MM.1S (cell line): Measurements from ENCODE around the gene EIF3M.
"Not testable (repeated sequence)": the region's sequence is repeated elsewhere in the genome, so short reads cannot be mapped to it uniquely, and the experiment has no call there.

Experiments
- DNase-seq: peaks from one replicate; pipeline ENCODE4 v3.0.0-alpha.2; 2015
- H2AFZ ChIP-seq: fragments of 300-600 bp; sonication (generic); 2 replicates; pipeline ENCODE4 v1.6.0; 2016; ENCODE audit warnings: antibody characterized with exemption, low read length
- H3F3A ChIP-seq: fragments of 300-600 bp; sonication (generic); 2 replicates; pipeline ENCODE4 v1.6.1; 2016; ENCODE audit warnings: mild to moderate bottlenecking, antibody characterized with exemption, low read length, moderate library complexity, mixed read lengths; ENCODE audit not compliant: insufficient read depth
- H3K27ac ChIP-seq: fragments of 300-600 bp; sonication (generic); 2 replicates; pipeline ENCODE4 v1.5.1; 2016; ENCODE audit warnings: mild to moderate bottlenecking, low read length
- H3K27me3 ChIP-seq: fragments of 300-600 bp; sonication (generic); replicated peaks from 2 replicates; pipeline ENCODE4 v1.6.0; 2016; ENCODE audit warnings: low read length; ENCODE audit not compliant: insufficient read depth
- H3K36me3 ChIP-seq: fragments of 300-600 bp; sonication (generic); replicated peaks from 2 replicates; pipeline ENCODE4 v1.6.1; 2016; ENCODE audit warnings: mild to moderate bottlenecking, low read length, mixed read lengths; ENCODE audit not compliant: insufficient read depth
- H3K4me1 ChIP-seq: fragments of 300-600 bp; sonication (generic); 2 replicates; pipeline ENCODE4 v1.6.1; 2016; ENCODE audit warnings: low read length, mixed read lengths
- H3K4me2 ChIP-seq: fragments of 300-600 bp; sonication (generic); 2 replicates; pipeline ENCODE4 v1.6.0; 2016; ENCODE audit warnings: low read depth, low read length
- H3K4me3 ChIP-seq: fragments of 300-600 bp; sonication (generic); 2 replicates; pipeline ENCODE4 v1.5.1; 2016; ENCODE audit warnings: low read length, mixed read lengths
- H3K79me2 ChIP-seq: fragments of 300-600 bp; sonication (generic); 2 replicates; pipeline ENCODE4 v1.6.1; 2016; ENCODE audit warnings: mixed run types, low read length, mixed read lengths
- H3K9ac ChIP-seq: fragments of 300-600 bp; sonication (generic); 2 replicates; pipeline ENCODE4 v1.6.1; 2016; ENCODE audit warnings: low read length, mixed read lengths
- H3K9me2 ChIP-seq: fragments of 300-600 bp; sonication (generic); replicated peaks from 2 replicates; pipeline ENCODE4 v1.6.1; 2016; ENCODE audit warnings: mild to moderate bottlenecking, low read length, mixed read lengths; ENCODE audit not compliant: insufficient read depth
- H3K9me3 ChIP-seq: fragments of 300-600 bp; sonication (generic); replicated peaks from 2 replicates; pipeline ENCODE4 v1.6.1; 2016; ENCODE audit warnings: mild to moderate bottlenecking, low read length, mixed read lengths; ENCODE audit not compliant: insufficient read depth
- H4K20me1 ChIP-seq: fragments of 300-600 bp; sonication (generic); 2 replicates; pipeline ENCODE4 v1.6.1; 2016; ENCODE audit warnings: mild to moderate bottlenecking, low read length, moderate library complexity, mixed read lengths; ENCODE audit not compliant: insufficient read depth
- EZH2 ChIP-seq: fragments of 300-600 bp; sonication (generic); optimal IDR thresholded peaks from 2 replicates; pipeline ENCODE3; 2017; ENCODE audit warnings: low read depth, mild to moderate bottlenecking, antibody characterized with exemption, low read length, mixed read lengths
- EZH2phosphoT487 ChIP-seq: fragments of 300-600 bp; sonication (generic); IDR thresholded peaks from 2 replicates; pipeline ENCODE4 v1.6.1; 2018; ENCODE audit warnings: antibody characterized with exemption, low read length
- TF ChIP-seq, protein P1 (sequence below): fragments of 300-600 bp; sonication (generic); IDR thresholded peaks from 2 replicates; pipeline ENCODE4 v1.5.1; 2016; ENCODE audit warnings: antibody characterized with exemption, low read length, mixed read lengths

Gene EIF3M

DNA sequence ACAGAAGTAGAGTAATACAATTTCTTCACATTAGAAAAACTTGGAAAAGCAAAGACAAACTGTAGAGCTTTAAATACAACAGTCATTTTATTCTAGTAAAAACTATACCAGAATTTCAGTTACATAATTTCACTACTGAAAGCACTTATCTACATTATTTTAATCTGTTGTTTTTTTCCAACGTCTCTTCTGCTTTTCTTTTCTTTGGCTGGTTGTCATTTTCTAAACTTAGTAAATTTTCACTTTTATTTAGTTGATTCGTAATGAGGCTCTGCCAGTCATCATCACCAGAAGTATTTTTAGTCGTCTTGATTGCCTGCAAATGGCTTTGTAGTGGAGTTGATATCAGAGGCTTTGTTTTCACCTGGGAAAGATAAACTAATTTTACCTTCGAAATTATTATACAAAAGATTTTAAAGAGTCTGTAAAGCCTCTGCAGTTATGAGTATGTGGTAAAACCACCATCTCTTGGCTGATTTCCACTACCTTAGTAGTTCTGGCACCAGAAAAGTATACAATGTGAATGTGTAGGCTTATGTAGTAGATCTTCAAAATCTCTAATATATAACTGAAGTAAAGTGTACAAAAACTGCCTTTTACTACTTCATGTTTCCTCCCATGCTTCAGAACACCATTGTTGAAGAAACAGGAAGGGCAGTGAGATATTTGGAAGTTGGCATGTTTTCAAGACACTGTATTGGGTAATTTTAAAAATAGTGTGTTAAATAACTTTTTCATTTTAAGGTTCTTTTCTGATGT lies 19.2 kb downstream of the EIF3M start:
- Histone ChIP-seq H3K36me3 (peaks cover 9% of the 10 kb centered on the region; the same call in 1 of the 2 replicates), H3F3A (no peaks in the 10 kb centered on the region), H3K4me2 (no peak overlapping the region), H3K4me3 (no peak overlapping the region), H4K20me1 (no peaks in the 10 kb centered on the region), H3K27ac (no peak overlapping the region), H3K4me1 (no peaks in the 10 kb centered on the region), H3K79me2 (no peaks in the 10 kb centered on the region), H3K9me2 (no peaks in the 10 kb centered on the region), H2AFZ (no peak overlapping the region), H3K9me3 (no peaks in the 10 kb centered on the region), H3K9ac (no peak overlapping the region), H3K27me3 (no peaks in the 10 kb centered on the region)
- no peak for DNase-seq
- no peak for TF ChIP-seq EZH2phosphoT487

DNA sequence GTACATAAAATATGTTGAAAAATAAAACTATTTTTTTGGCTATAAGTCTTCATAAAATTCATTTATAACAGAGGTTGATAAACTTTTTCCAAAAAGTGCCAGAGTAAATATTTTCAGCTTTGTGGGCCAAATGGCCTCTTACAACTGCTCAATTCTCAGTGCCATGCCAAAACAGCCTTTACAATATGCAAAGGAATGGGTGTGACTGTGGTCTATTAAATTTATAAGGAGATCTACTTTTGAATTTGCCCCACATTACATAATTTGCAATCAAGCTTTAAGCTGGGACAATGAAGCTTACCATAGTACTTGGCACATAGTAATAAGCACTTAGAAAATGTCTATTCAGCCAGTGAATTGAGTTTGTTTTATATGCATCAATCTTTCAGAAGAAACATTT lies 22.6 kb downstream of the EIF3M start:
- no peak overlapping the region for H3K4me3 ChIP-seq
- H4K20me1 ChIP-seq: no peaks in the 10 kb centered on the region
- no peak overlapping the region for H3K4me2 ChIP-seq
- DNase-seq: no peak
- H3K9me3 ChIP-seq: no peaks in the 10 kb centered on the region
- H3K27me3 ChIP-seq: no peaks in the 10 kb centered on the region
- H3K9me2 ChIP-seq: no peaks in the 10 kb centered on the region
- no peak overlapping the region for H3K9ac ChIP-seq
- no peaks in the 10 kb centered on the region for H3K4me1 ChIP-seq
- no peak overlapping the region for H2AFZ ChIP-seq
- no peak overlapping the region for H3K27ac ChIP-seq
- no peaks in the 10 kb centered on the region for H3F3A ChIP-seq
- H3K36me3 ChIP-seq: peaks cover 5% of the 10 kb centered on the region; the same call in 1 of the 2 replicates
- TF ChIP-seq, protein P1, sequence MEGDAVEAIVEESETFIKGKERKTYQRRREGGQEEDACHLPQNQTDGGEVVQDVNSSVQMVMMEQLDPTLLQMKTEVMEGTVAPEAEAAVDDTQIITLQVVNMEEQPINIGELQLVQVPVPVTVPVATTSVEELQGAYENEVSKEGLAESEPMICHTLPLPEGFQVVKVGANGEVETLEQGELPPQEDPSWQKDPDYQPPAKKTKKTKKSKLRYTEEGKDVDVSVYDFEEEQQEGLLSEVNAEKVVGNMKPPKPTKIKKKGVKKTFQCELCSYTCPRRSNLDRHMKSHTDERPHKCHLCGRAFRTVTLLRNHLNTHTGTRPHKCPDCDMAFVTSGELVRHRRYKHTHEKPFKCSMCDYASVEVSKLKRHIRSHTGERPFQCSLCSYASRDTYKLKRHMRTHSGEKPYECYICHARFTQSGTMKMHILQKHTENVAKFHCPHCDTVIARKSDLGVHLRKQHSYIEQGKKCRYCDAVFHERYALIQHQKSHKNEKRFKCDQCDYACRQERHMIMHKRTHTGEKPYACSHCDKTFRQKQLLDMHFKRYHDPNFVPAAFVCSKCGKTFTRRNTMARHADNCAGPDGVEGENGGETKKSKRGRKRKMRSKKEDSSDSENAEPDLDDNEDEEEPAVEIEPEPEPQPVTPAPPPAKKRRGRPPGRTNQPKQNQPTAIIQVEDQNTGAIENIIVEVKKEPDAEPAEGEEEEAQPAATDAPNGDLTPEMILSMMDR: no peak
- TF ChIP-seq EZH2phosphoT487 (no peak), EZH2 (no peak)
- H3K79me2 ChIP-seq: no peaks in the 10 kb centered on the region

GRCh38 chr11:32608826-32609225 lies 25.2 kb downstream of the EIF3M start:
- not testable (repeated sequence) for H3K4me1 ChIP-seq, H3K9me3 ChIP-seq, H3F3A ChIP-seq, DNase-seq, H3K27ac ChIP-seq, H4K20me1 ChIP-seq, H2AFZ ChIP-seq, H3K4me2 ChIP-seq, H3K79me2 ChIP-seq, H3K36me3 ChIP-seq, H3K9ac ChIP-seq, H3K4me3 ChIP-seq, H3K9me2 ChIP-seq, H3K27me3 ChIP-seq

GRCh38 chr11:32610797-32611352 lies 27.2 kb downstream of the EIF3M start:
- H3K9me3 ChIP-seq: no peaks in the 10 kb centered on the region
- no peaks in the 10 kb centered on the region for H3K79me2 ChIP-seq
- TF ChIP-seq EZH2: no peak
- TF ChIP-seq, protein P1: no peak
- TF ChIP-seq EZH2phosphoT487: no peak
- no peaks in the 10 kb centered on the region for H3K4me1 ChIP-seq
- no peak overlapping the region for H3K9ac ChIP-seq
- H4K20me1 ChIP-seq: peaks cover 4% of the 10 kb centered on the region; the same call in 1 of the 2 replicates
- H3K4me2 ChIP-seq: no peak overlapping the region
- no peak for DNase-seq
- H2AFZ ChIP-seq: no peak overlapping the region
- H3K4me3 ChIP-seq: no peak overlapping the region
- no peaks in the 10 kb centered on the region for H3K36me3 ChIP-seq
- H3F3A ChIP-seq: no peaks in the 10 kb centered on the region
- no peak overlapping the region for H3K27ac ChIP-seq
- no peaks in the 10 kb centered on the region for H3K27me3 ChIP-seq
- H3K9me2 ChIP-seq: no peaks in the 10 kb centered on the region
